Stimulated activated CD8-positive, alpha-beta memory T cell treated with anti-CD3 and anti-CD28 coated beads, Interleukin-7, amount 100 ng/mL, for 4 hours (primary cell): ENCODE measurements around the gene HDAC4.

Experiments
- DNase-seq, 2 donors: peaks; one replicate each; pipeline ENCODE4 v3.0.0-alpha.2; 2020; ENCODE audit warnings: low read depth in 2 of 2

Gene HDAC4

DNA sequence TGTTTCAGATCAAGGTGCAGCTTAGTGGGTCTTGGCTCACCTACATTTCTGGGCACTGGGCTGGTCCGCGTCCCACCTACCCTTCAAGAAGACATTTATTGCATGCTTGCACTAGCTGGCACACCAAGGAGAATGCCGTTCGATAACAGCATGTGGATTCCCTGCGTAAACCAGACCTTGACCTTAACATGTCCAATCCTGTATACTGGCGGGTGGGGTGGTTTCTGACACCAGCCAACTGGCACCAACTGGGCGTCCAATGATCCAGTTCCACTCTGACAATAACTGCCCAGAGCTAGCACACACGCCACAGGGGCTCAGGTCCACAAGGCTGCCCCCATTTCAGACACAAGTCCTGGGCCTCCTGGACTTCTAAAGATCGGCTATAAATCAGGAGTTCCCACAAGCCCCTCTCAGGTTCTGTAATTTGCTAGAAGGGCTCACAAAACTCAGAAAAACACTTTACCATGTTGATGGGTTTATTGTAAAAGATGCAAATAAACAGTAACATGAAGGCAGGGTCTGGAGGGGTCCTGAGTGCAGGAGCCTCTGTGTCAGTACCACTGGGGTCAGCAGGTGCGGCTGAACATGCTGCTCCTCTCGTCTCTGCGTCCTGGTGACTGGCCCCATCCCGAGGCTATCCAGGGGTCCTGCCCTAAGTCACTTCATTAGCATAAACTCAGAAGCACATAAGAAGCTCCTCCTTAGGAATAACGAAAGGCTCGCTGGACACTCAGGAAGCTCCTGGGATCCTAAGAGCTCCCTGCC is 161.8 kb downstream of the HDAC4 start:
- DNase-seq = no peak

DNA sequence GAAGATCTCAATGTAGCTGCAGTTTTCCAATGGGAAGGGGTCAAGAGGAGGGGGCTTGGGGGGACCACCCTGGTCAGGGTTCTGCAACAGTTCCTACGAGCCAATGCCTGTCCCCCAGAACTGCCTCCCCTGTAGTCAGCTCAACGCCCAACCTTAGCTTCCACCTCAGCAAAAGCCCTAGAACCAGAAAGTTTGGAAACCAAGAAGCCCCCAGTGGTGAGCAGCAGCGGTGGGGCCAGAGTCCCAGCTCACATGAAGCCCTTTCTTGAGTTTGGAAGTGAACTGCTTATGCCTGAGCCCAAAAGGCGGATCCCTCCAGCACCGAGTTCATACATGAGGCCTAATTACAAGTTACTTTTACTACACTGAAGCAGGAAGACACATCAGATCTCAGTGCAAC is 162.4 kb downstream of the HDAC4 start:
- no peak for DNase-seq

DNA sequence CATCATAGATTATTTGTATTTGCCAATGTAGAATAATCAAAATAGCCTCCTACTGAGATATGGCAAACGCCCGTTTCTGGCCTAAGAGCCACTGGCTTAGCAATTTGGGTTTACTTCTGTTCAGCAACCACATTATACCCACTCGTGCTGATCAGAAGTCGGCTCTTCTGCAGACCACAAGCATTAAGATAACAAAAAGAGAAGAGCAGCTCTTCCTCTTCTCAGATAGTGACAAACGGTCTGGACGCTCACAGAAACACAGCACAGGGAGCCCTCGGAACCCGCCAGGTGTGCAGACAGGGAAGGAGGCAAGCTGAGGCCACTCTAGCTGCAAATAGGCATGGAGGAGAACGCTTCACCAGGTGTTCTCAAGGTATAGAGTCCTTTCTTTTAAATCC is 164.0 kb downstream of the HDAC4 start:
- no peak for DNase-seq

DNA sequence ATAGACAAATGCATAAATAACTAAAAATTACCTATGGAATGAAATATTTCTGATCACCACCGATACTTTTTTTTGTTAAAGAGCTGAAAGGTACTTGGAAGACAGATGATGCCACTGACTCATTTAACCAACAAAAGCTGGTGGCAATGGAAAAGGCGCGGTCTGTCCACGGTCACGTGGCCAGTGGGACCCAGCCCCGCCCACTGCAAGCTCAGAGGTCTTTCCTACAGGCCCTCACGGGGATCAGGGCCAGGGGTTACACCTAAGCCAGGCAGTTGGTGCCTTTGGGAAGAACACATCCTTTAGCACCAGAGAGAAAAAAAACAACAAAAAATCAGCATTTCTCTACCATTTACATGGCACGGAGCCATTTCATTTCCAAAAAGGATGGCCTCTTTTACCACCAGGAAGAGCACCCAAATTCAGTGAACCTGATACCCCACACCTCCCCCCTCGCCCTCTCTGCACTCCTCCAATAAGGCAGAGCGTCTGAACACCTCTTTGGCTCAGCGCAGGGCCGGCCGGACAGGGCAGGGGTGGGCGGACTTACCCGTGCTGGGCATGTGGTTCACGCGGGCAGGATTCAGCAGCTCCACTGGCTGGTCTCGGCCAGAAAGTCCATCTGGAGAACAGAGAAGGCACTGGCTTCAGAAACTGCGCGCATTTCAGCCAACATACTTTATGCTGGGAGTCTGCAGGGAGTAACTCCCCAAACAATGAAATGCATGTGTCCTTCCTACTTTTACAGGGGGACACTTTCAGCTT is 164.6 kb downstream of the HDAC4 start:
- no peak for DNase-seq

DNA sequence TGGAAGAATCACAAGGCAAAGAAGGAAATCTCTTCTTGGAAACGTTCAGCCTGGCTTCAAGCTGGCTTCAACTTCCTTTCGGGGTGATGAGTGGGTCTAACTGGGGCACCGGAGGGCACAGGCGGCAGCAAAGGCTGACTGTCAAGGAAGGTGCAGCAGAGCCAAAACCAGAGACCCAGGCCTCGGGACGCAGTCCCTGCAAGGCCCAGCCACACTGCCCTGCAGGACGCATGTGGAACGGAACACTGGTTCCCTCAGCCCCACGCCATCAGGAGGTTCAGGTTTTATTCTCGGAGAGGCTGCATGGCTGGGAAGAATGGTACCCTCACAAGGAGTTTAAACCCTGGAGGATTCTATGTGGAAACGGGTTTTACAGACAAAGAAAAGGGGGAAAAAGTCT is 165.5 kb downstream of the HDAC4 start:
- DNase-seq = no peak

DNA sequence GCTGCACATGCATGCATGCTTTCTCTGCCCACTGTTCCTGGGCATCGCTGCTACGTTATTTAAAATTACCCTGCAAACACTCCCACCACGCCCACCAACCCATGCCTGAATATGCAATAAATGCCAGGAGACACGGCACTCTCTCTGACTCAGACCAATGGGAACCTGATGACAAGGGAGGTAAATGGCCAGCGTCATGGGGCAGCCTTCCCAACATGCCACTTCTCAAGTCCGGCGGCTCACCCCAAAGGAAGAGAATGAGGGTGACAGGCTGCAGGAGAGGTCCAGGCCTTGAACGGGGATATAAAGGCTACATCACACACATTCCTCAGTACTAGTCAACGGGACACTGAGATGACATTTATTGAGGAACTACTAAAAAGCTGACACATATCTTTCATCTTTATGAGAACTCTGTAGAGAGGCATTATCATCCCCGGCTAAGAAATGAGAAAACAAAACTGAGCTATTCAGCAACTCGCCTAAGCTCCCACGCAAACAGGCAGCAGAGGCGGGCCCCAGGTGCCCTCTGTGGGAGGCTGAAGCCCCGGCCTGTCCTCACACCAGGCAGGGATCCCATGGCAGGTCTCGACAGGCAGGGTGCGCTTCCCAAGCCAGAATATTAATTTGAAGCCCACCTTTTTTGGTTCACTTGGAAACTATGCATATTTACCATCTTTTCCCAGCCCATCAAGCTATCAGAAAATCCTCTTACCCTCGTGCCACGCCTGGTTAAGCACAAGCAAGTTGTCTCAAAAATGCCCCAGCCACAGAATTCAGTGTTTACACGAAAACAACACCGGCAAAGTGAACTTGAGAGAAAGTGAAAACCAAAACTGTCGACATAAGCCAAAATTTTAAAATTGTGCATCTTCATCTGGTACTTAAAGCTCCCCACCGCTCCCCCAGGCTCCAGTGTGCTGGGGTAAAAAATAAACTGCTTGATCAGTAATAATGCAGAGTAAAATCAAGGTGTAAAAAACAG is 166.3 kb downstream of the HDAC4 start:
- no peak for DNase-seq

DNA sequence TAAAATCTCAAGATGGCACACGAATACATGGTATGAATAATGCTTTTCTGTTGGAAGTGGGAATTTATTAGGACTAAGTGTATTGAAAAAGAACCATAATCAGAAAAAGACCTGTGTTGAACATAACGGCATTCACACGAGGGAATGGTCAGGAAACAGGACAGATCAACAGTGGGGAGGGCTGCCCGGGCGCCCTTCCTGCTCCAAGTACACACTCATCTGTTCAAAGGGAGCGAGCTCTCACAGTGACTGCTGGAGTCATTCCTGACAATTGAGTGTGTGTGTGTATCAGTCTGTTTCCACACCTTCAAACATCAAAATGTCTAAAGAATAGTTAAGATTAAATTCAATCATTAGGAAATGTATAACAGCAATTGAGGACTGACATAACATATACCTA is 167.2 kb downstream of the HDAC4 start:
- no peak for DNase-seq

DNA sequence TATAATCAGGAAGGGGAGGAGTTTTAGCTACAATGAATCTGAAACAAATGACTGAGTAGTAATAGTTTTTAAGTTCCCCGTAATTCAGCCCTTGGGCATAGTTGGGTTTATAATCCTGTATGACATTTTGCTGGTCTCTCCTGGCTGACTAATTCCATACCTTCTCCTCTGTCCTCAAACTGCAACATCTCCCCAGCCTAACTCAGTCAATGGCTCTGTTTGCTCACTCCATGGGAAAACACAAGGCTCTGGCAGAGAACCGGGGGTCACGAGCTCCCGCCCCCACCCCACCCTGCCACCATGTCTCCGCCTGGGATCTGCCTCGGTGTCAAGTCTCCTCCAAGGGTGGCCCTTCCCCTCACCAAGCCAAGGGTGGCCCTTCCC is 168.6 kb downstream of the HDAC4 start:
- no peak for DNase-seq

DNA sequence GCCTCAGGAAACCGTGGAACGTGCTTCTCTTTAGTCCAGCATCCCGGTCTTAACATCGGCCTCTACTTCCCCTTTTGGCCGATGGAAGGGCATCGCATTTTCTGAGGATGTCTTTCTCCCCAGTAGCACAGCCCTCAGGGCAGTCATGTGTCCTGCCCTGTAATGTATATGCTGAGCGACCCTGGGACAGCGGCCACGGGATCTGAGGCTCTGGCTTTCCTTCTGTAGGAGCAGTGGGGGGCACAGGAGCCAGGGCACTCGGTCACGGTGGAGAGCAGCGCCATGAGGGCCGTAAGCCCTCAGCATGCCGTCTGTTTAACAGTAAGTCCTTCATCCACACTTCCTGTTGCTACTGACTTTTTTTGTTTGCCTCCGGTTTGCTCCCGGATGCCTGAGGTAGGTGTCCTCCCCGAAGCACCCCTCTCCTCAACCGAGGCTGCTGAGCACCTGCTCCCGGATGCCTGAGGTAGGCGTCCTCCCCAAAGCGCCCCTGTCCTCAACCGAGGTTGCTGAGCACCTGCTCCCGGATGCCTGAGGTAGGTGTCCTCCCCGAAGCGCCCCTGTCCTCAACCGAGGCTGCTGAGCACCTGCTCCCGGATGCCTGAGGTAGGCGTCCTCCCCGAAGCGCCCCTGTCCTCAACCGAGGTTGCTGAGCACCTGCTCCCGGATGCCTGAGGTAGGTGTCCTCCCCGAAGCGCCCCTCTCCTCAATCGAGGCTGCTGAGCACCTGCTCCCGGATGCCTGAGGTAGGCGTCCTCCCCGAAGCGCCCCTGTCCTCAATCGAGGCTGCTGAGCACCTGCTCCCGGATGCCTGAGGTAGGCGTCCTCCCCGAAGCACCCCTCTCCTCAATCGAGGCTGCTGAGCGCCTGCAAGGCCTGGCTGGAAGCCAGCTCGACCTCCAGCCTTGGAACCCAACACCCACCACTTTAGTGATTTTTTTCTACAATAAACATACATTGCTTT is 169.3 kb downstream of the HDAC4 start:
- no peak for DNase-seq

DNA sequence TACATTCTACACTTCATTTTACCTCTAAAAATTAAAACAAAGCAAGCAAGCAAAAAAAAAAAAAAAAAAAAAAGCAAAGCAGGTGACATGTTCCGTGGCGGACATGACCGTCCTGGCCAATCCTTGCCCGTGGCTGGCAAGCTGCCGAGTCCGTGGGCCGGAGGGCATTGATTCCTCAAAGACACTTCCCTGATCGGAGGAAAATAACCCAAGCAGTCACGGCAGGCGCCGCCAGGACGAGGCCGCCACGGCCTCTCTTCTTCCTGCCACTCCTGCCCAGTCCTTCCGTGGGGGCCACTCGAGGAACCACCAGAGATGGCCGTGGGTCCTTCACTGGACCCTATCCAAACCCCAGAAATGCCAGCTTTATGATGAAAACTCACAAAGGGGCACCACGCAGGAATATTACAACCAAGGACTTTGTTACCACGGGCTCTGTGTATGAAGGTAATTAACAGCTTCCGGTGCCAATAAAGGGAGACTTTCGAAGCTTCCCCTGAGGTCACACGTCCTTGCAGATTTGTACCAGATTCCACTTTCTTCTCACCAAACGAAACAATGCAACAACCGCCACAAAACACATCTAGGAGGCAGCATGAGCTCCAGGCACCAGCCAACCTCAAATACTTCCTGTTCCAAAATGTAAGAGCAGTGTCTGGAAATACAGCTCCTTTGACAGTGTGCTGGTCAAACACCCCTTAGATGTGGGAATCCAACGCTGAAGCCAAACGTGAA is 170.3 kb downstream of the HDAC4 start:
- no peak for DNase-seq

DNA sequence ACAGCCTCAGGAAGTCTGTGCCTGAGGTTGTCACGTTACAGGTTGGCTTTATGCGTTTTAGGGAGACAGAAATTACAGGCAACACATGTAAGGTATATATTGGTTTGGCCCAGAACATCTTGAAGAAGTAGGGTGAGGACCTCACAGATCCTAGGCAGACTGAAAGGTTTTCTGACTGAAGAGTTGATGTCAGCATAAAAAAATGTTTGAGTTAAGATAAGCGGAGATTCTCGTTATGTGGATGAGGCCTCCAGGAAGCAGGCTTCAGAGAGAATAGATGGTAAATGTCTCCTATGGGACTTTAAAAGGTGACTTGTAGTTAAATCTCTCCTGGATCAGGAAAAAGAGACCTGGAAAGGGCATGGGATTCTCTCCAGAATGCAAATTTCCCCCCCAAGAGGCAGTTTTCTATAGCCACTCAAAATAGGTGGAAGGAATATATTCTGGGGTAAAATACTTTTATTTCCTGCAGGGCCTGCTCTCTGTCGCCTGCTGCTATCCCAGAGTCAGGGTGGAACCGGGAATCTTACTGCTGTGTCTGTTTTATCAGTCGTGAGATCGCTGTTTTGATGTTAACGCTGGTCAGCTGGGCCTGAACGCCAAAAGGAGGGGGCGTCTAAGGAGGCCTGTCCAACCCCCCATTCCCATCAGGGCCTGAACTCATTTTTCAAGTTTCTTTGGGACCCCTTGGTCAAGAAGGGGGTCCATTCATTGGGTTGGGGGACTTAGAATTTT is 171.1 kb downstream of the HDAC4 start:
- no peak for DNase-seq

DNA sequence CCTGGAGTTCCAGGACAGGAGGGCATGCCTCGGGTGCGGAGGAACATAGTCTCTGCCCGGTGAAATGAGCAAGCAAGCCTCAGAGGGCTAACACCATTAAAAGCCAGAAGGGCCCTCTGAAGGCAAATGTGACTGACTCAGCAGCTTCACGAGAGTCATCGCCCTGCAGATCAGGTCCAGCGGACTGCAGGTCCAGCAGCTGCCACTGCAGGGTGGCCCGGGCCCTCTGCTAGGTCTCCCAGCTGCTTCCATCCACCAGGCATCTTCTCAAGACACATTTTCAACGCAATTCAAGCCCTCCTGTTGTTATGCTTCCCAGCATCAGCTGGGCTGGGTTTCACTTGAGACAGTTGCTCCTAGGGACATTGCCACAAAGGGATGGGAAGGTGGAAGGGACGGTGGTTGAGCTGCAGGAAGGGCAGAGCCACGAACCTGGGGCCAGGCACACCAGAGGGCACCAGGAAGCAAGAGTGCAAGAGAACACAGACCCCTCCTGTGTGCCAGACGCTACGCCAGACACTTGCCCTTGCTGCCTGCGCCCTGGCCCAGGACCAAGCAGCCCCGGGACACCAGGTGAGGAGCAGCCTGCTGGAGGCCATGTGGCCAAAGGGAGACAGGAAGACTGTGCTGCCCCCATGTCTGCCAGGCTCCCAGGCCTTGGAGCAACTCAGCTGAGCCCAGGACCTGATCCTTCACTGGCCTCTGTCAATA is 173.0 kb downstream of the HDAC4 start:
- DNase-seq = no peak

DNA sequence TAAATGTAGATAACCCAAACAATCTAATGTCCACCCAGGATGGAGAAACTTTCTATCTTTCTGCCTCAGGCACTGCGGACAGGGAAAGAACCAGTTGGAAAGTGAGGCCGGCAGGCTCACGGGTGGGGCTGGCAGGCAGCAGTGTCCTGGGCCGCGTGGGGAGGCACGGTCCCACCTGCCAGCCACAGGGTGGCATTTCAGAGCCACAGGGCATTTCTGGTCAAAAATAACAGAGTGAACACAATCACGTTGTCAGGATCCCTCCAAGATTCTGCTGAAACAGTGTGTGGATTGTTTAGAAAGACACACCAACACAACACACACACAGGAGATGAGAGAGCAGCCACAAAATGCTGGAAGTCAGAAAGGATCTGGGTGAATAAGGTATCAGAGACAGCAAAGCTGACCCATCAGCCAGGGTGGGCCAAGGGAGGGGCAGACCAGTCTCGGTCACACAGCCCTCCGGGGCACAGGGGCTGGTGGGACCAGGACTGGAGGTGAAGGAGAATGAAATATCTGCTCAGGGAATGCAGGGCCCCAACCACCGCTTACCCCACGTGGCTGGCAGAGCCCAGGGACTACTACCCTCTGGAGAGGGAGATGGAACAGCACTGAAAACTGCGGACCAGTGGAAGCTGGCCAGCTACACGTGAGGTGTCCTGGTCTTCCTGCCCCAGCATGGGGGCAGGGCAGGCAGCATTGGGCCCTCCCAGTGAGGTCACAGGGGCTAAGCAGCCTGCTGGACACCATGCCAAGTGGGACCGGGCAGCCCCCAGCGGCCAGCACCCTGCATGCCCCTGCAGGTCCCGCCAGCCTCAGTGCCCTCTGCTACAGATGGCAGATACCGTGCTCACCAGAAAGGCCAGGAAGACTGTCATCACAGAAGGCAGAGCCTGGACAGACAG is 173.9 kb downstream of the HDAC4 start:
- no peak for DNase-seq

DNA sequence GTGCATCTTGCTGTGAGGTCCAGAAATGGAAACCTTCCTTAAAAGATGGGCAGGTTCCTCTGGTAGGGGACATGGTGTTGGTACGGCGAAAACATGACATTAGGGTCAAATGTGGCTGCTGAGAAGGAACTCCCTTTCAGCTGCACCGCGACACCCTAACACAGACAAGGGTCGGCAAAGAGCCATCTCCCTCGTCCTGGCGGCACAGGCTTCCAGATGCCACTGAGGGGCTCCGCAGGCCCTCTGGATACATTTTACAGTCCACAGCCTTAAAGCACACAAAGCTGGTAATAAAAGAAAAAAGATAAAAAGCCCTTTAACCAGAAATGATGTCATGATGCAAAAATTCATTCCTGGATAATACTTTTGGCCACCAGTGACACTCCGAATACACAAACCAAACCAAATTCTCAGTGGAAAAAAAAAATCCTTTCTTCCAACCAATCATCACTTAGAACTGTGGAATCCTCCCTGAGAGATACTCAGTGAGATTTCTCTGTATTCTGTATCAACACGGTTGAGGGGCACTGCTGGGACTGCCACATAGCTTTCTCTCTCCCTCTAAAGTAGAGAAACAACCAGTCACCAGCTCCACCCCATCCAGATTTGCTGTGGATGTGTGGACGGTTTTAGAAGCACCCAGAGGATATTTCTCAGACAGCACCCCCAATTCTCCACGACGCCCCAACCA is 174.8 kb downstream of the HDAC4 start:
- DNase-seq = no peak

DNA sequence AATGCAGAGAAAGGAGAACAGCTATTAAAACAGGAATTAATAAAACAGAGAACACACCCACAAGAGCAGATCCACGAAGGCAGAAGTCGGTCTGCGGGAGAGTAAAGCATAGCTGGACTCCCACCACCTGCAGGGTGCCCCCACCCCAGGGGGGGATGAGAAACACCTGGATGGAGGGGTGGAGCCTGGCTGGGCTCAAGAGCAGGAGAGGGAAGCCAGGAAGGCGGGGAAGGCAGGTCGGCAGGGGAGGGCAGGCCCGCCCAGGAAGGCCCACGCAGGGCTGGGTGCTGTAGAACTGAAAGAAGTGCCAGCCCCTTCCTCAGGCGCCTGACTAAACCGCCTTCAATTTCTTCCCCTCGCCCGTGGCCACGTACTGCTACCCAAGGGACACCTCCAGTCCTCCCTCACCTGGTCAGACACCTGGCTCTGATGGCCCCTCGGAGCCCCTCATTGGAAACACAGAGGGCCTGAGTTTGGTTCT is 175.4 kb downstream of the HDAC4 start:
- no peak for DNase-seq

DNA sequence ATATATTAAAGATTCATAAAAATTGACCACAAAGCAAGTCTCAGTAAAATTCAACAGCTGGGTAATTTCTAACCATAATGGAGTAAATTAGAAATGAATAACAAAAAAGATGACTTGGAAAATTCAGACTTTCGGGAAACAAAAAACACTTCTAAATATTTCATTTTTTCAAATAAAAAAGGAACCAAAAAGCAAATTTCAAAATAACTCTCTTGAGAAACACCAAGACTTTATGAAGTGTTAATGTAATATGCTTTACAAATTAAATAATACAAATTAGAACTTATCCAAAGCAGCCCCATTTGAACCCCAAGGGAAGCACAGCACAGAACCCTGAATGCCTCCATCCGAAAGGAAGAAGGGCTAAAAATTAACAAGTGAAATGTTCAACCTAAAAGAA is 175.9 kb downstream of the HDAC4 start:
- no peak for DNase-seq

DNA sequence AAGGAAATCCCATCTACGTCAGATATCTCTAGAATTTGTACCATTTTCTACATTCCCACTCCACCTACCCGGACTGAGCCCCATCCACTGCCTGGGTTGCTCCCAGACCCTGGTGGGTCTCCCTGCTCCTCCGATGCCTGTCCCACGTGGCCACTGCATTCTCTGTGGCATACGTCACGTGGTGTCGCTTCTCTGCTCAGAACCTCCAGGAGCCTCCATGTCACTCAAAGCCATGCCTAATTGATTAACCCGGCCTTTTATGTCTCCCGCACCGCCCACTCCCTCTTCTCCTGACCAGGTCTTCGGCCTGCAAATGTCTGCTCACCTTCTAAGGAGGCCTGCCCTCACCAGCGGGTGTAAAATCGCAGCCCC is 176.6 kb downstream of the HDAC4 start:
- DNase-seq = no peak
